Measurements from ENCODE around the gene FRMD4B.

FRMD4B gene

DNA sequence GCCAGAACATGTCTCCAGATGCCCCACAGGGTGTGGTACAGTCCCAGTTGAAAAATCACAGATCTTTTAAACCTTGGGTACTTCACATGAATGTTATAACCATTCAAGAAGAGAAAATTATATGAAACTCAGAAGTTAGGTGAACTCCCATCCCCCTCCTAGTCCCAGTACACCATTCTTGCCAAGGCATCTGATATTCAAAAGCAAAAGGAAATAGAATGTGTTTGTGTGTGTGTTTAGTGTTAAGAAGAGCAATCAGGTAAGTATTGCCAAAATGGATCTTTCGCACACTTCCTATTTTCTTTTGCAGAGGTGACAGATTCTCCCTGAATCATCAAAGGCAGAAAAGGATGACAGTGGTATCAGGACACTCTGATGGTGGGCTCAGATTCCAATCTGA, 219.4 kb downstream of the FRMD4B start:
- DNase-seq: no peak

DNA sequence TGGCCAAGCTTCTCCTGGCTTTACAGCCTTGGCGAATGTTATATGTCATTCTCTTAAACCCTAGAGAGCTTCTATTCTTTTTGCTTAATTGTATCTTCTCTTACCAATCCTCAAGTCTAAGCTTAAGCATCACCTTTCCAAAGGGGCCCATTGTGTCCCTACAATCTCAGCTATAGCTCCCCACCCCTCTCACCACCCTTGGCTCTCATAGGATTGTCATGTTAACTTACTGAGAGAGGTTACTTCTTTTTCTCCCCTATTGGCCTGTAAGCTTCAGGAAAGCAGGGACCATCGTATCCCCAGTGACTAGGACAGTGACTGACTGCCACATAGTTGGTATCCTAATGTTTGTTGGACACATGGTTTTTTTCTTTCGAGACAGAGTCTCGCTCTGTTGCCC, 220.1 kb downstream of the FRMD4B start:
- no peak for DNase-seq

DNA sequence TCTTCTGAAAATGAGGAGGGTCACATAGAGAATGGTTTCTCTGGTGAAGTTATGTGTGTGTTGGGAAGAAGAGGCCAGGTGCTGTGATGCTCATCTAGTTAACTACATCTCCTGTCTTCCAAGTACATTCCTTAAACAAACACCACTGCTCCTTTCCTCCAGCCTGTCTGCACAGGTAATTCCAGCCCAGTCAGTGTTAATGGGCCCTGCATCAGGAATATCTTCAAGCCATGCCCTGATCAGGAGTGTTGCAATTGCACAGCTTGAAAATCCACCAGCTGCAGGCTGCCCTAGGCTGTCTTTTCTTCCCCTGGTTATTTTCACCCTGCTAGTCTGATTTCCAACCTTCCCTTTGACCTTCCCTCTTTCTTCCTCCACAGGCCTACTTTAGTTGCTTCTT, 221.6 kb downstream of the FRMD4B start:
- DNase-seq: no peak

DNA sequence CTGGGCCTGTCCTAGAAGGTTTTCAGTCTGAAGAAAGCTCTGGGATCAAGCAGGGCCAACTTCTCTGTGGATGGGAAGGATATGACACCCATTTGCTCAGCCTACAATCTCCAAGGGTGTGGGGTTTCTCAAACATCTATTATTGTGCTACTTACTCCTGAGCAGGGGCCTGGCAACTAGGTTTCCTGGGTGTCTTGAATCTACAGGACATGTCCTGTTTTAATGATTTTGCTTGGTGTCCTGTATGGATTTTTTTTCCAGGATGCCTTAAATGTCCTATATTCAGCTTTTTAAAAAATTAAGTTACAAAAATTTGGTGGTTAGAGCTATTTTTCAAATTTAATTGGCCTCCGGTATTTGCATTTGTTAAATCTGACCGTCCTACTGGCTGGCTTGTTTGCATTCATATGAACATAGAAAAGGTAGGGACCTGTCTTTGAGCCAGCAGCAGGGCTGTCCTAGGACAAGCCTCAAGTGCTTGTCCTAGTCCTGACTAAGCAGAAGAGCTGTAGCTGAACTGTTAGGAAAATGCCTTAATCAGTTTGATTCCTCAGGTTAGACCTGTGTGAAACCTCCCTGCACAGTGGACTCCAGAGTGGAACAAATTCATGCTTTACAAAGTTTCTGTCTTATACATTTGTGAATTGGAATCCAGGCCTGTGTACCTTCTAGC, 223.4 kb downstream of the FRMD4B start:
- no peak for DNase-seq

DNA sequence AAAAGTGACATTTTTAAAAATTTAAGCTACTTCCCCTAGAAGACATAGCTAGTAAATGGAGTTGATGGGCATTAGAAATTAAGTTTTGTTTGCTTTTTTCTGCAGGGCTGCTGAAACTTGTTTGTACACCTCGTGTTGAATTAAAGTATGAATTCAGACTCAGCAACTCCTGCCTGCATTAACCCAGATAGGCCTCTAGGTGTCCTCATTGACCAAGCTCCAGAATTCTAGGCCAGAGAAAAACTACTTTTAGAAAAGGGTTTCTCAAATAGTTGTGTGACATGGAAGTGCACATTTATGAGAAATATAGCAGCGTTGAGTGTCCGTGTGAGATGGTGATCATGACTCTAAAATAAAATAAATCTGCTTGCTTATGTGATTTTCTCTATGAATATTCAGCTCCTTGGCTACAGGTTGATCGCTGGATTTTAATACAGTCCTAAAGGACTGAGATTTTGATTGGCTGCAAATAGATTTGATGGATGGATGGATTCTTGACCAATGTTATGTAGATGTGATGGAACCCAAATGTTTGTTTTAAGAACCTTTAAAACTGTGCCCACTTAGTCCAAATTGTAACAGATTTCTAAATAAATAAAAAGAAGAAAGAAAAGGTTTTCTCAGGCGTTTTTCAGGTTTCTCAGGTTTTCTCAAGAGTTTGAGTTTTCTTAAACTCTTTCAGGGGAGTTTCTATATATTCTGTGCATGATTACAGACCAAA, 224.1 kb downstream of the FRMD4B start:
- peak; percentile 21 for DNase-seq

DNA sequence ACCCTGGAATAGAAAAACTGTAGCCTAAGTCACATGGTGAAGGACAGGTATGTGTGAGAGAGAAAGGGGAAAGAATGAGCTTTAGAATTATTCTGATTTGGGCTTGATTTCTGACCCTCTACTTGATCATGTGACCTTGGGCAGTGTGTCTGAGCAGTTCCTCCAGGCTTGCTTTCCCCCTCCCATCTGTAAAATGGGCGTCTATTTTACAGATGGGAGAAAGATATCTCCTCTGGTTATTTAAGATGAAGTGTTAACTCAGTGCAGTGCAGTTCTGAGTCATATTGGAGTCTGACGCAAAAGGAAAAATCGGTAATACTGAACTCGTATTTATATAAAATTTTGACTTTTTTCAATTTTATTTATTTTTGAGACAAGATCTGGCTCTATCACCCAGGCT, 225.4 kb downstream of the FRMD4B start:
- DNase-seq: no peak

DNA sequence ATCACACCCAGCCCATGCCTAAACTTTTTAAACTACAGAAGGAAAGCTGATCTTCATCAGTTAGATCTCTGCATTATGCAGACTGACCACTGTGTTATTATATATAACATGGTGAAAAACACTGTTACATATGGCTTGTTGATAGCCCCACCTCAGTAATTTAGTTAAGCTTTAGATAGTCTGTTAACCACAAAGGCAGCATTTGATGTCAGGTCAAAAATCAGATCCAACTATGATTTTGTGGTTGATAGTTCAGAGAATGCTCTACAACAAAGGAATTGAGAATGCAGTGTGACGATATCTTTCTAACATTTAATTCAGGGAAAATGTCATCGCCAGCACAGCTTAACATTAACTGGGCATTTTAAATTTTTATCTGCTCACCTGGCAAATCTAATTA, 225.8 kb downstream of the FRMD4B start:
- no peak for DNase-seq

DNA sequence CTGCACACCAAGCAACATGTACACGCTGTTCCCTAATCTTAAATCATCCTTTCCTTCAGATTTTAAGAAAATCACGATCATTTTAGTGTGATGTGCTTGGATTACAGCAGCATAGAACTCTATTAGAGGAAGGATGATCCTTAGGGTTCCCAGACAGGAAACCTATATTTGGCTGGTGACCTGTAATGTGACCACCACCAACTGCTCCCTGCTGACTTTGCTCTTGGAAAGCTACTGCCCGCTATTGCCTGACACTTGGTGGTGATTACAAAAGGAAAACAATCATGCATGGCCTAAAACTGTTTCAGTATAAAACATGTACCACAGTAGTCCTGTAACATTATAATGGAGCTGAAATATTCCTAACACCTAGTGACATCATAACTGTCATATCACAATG, 236.3 kb downstream of the FRMD4B start:
- DNase-seq: no peak

DNA sequence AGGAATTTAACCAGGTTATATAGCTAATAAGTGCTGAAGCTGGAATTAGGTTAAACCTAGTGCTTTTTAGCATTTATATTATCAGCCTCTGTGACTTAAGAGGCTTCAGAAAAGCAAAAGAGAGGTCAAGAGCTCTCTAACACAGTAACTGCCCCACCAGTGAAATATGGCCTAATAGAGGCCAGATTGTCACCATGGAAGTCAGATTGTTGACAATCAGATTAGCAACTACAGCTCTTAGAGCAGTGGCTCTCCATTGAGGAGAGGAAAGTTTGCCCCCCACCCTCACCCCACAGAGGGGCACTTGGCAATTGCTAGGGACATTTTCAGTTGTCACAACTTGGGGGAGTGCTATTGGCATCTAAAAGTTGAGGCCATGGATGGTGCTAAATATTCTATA, 240.2 kb downstream of the FRMD4B start:
- no peak for DNase-seq

DNA sequence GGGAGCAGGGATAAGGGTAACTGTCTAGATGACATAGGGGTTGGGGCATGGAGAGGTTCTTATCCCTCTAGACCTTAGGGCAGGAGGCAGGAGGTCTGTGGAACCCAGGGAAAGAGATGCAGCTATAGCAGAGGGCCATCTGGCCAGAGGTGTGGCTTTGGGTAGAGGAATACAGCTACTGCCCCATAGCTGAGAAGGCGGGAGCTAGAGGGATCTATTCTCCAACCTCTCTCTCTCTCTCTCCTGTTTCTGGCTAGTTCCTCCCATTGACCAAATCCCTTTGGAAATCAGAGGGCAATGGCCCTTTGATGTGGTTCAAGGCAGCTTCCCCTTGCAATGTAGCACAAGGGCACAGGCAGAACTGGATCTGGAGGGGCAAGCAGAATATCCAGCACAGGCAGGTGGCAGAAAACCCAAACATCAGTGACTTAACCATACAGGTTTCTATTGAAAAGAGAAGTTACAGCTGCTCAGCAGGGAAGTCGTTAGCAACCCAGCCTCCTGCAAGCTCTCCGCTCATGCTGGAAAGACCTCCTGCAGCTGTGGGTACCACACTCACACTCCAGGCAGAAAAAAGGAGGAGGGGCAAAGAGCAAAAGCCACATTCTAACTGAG, 241.2 kb downstream of the FRMD4B start:
- DNase-seq: peak; percentile 71

DNA sequence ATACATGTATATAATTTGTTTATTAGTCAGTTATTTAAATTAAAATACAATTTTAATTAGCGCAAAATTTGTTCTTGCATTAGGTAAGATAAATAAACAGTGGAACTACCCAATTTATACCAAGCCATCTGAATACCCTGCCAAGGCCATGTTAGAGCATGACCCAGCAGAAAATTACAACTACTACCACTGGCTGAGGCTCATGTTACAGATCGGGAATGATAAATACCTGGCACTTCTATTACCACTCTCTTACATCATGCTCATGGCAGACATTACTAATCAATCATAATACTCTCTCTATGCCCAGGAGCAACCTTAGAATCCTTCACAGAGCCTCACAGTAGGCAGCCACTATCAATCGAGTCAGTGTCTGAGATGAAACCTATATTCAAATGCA, 242.3 kb downstream of the FRMD4B start:
- DNase-seq: peak; percentile 66

DNA sequence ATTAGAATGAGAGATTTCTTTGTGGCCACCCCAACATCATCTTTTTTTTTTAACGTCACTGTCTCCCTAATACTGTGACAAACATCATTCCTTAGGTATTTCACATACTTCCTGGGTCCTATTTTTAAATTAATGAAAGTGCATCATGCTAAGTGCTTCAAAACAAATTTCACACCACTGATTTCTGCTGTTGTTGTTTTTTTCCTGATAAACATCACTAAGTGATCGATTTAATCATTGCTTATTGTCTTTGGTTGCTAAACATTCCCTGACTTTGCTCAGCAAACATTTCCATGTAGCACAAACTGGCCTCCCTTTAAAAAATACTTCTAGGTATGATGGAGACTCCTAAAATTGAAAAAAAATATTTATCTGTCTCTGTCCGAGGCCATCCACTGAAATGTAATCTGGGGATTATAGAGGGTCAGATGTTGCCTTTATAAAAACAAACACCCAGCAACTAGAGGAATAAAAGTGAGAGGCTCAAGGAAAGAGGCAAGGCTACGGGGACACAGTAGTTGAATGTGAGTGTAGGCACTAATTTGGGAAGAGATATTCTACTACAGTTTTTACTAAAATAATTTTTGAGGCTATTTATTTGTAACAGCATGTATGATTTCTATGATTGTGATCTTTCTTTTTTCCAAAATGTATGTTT, 243.0 kb downstream of the FRMD4B start:
- DNase-seq: no peak

DNA sequence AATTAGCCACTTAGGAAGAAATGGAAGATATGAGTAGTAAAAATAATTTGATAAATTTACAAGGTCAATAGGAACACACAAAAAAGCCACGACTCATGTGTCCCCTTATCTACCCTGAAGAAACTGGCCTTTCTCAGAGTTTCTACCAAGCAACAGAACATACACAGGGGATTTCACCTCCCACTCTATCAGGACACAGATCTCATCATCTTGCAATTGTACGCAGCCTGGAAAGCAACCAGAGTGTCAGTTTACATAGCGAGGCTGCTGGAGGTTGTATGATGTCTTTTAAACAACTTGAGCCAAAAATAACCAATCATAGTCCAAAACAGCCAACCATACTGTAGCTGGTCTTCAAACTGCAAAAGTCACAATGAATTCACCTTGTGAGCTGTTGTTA, 243.8 kb downstream of the FRMD4B start:
- no peak for DNase-seq

DNA sequence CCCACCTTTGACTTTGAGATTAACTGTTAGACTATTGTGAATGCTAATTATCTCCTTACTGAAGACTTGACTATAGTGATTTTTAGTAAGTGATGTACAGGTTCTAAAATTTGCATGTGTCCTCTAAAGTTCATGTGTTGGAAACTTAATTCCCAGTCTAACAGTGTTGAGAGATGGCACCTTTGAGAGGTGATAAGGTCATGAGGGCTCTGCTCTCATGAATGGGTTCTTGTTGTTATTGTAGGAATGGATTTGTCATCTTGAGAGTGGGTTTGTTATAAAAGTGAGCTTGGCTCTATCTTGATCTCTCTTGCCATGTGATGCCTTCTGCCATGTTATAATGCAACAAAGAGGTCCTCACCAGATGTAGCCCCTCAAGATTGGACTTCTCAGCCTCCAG, 244.6 kb downstream of the FRMD4B start:
- no peak for DNase-seq

DNA sequence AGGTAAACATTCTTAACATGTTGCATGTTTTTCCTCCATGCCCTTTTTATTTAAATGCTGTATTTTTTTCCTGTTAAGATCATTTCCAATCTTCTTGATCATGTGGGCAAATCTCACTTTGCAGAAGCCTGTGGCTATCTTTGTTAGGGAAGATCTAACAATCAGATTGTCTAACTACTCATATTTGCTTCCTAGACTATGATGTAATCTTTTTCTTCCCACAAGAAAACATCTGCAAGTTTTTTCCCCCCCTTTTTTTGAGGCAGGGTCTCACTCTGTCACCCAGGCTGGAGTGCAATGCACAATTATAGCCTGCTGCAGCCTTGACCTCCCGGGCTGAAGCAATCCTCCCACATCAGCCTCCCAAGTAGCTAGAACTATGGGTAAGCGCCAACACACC, 248.5 kb downstream of the FRMD4B start:
- DNase-seq: no peak

DNA sequence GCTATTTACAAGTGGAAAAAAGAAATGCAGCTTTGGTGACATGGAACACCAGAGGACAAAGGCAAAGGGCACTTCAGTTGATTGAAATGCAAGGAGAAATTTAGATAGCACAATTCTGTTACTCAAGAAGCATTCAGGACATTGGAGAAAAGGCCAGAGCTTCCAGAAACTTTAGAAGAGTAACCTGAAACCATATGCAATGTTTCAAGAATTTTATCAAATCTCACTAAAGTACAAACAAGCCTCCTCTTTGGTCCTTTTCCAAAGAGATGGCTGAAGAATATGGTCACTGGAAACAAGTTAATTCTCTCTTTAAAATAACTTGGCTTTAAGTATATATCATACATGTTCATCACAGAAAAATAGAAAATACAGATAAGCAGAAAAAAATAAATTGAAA, 248.9 kb downstream of the FRMD4B start:
- no peak for DNase-seq

DNA sequence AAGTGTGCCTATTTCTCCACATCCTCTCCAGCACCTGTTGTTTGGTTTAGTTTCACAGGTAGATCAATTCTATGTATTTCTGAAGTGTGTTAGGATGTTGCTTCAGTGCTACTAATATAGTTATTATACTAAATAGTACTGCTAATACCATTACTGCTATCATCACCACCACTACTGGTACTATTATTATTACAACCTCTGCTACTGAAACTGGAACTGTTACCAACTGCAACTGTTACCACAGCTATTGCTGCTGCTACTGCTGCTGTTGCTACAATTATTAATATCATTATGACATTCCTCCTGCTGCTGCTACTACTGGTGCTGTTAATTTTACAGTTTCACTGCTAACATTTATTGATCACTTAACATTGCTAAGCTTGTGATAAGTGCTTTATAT, 255.2 kb downstream of the FRMD4B start:
- DNase-seq: no peak

DNA sequence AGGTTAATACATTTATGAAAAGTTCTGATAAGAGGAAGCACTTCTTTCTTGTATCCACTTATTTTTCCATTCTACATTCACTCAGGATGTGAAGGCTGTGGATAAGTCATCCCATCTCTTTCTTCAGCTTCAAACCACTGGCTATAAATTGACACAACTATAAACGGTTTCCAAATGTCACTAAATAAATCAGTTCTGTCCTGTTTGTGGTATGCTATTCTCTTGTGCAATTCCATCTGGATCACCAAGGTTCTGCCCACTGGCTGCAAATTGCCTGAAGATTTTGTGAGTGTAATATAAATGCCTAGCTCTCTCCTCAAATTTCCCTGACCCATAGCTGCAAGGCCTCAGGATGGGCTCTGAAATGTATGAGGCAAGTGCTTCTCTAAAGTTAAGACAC, 256.4 kb downstream of the FRMD4B start:
- no peak for DNase-seq

DNA sequence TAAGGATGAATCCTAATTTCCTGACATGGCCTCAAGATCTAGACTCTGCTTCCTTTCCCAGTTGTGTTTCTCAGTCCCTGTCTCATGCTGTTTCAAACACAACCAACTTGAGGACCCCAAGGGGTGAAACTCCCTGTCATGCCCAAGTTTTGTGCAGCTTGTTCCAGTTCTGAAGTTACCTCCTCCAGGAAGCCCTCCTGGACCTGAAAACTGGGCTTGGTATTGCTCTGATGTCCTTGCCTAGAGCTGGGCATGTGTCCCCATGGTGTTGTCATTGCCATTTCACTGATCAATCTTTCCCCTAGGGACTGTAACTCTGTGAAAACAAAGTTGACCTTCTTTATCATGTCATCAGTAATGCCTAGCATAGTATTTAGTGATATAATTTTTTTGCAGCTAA, 257.4 kb downstream of the FRMD4B start:
- DNase-seq: no peak

DNA sequence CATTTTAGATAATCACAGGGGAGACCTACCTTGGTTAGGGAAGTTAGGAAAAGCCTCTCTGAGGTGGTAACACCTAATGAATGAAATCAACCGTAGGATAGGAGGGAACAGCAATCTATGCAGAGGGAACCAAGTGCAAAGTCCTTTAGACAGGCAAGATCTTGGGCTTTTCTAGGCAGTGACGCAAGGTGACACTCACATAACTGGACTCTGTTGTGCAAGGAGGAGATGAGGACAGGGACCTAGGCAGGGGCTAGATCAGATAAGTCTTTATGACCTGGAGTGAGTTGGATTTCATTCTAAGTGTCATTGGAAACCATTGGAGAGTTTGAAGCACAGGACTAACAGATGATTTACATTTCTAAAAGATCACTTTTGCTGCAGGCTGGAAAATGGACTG, 258.9 kb downstream of the FRMD4B start:
- DNase-seq: no peak

DNA sequence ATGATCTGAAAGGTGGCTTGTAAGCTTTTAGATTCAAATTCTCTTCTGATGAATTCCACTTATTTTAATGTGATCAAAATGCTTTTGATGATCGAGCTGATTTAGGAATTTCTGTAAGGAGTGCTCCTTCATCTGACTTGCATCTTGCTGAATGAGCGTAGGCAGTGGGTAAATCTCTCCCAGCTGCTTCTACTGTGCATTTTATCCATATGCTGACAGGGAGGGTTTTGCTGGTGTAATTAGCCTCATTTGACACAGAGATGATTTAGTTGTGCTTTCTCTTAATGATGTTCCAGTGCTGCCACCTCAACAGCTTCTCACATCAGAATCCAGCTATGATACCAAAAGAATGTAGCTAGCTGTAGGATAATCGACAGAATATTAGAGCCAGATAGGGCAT, 259.7 kb downstream of the FRMD4B start:
- no peak for DNase-seq

DNA sequence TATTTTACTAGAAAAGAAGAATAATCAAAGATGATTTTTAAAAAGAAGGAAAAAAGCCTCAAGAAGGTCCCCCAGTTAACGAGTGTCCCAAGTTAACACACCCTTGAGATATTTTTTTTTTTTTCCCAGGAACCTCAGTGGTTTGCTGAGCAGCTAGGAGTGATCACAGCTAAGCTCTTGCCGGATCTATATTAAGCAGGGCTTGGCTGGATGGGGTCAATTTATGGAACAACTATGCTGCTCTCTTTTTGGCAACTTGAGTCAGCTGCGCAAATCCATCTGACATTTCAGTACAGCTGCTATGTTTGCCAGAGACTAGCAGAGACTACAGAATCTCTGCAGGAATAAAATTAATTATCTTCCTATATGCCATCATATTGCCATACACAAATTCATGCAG, 263.5 kb downstream of the FRMD4B start, which contains the start of gene LMOD3:
Gene LMOD3, minus strand, starts transcription at position 193 of the 400 bp plus-strand sequence. CDS start 209 bp downstream, outside the sequence.
- no peak for DNase-seq

DNA sequence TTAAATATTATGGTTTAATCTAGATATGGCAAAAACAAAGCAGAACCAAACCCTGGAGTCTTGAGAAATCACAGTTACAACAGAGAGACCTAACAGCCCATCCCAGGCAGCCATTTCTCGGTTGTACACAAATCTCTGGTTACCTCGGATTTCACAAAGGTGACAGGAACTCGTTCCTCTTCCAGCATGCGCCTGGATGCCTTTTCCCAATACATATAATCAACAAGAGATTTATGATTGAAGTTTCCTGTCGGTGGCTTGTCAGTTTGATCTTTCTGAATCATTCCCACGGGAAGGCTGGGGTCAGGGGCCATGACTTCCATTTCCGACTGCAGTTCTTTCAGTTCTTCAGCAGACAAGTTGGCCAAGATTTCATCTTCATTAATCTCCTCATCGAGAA, 263.9 kb downstream of the FRMD4B start:
- no peak for DNase-seq

DNA sequence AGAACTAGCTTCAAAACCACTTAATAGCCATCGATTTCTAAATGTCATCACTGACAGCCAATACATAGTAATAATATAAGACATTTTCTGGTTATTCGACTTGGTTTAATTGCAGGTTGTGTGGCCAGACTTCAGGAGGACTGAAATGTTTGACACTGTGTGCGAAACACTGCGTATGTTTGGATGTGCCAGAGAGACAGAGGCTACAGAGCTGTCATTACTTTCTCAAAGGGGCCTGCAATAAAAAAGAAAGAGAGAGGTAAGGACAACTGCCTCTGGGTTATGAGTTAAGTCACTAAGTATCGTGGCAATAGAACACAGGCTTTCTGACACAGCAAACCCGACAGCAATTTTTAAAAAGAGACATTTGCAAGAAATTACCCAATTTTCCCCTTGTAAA, 264.4 kb downstream of the FRMD4B start:
- no peak for DNase-seq

Data from NCI-H69 (cell line).